ENCODE results near the gene CCL22. TPM values are rescaled to one million over a fixed set of nuclear protein-coding genes. Genes with fewer than 3 reads are reported as not detected.
"Not testable (repeated sequence)": the region's sequence is repeated elsewhere in the genome, so short reads cannot be mapped to it uniquely, and the experiment has no call there.

Gene CCL22
- polyA plus RNA-seq, 3 donors from 2014 or later, result not detected

DNA sequence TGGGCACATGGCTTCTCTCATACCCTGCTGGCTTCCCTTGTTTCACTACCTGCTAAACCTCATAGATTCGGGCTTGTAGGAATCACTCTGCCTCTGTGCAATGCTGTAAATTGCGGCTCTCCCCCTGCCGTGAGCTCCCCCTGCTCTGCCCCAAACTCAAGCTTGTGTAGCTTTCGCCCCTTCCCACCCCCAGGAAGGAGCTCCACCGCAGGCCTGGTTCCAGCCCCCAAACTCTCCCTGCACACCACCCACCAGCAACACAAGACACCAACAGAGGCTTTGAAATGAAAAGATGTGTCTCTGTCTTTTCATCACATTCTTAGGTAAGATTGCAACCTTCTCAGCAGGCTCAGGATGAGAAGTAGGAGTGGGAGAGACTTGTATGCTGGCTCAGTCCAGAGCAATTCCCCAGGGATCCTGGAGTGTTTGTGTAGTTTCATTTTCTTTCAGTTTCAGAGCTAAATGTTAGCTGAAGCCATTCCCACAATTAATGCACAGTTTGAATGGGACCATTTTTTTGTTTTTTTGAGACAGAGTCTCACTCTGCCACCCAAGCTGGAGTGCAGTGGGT lies 27.9 kb downstream of the CCL22 start:
- H3K36me3 Mint-ChIP-seq, result no peaks in the 10 kb centered on the region
- no peaks in the 10 kb centered on the region for H3K4me1 Mint-ChIP-seq

DNA sequence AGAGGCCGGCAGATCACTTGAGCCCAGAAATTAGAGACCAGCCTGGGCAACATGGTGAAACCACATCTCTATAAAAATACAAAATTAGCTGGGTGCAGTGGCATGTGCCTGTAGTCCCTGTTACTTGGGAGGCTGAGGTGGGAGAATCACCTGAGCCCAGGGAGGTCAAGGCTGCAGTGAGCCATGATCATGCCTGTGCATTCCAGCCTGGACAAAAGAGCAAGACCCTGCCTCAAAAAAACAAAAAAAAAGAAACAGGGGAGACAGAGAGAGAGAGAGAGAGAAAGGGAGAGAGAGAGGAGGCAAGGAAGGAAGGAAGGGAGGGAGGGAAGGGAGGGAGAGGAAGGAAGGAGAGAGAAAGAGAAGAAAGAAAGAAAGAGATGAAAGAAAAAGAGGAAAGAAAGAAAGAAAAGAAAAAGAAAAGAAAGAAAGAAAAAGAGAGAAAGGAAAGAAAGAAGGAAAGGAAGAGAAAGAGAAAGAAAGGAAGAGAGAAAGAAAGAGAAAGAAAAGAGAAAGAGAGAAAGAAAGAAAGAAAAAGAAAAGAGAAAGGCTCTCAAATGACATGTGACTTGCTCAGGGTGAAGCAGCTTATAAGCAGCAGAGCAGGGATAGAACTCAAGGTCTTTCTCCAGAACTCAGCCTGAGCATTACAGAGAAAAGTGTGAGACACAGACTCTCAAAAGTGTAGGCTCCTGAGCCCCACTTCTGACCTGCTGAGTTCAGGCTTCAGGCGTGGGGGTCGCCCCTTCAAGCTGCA lies 29.2 kb downstream of the CCL22 start:
- Mint-ChIP-seq H3K9me3 (no peaks in the 10 kb centered on the region), H3K36me3 (no peaks in the 10 kb centered on the region), H3K27ac (no peak overlapping the region), H3K4me1 (no peaks in the 10 kb centered on the region), H3K27me3 (ENCODE audit: low read depth in 3 of 3) (peaks cover 0 to 6% (median 0%) of the 10 kb centered on the region in 3 donors), H3K4me3 (no peak overlapping the region)
- DNase-seq, result no peak

More for the DNA sequence above, 27.9 kb downstream of the CCL22 start:
- no peak for DNase-seq
- Mint-ChIP-seq H3K27ac (no peak overlapping the region), H3K4me3 (no peak overlapping the region), H3K27me3 (ENCODE audit: low read depth in 3 of 3) (peaks cover 0 to 6% (median 0%) of the 10 kb centered on the region in 3 donors), H3K9me3 (no peaks in the 10 kb centered on the region)

DNA sequence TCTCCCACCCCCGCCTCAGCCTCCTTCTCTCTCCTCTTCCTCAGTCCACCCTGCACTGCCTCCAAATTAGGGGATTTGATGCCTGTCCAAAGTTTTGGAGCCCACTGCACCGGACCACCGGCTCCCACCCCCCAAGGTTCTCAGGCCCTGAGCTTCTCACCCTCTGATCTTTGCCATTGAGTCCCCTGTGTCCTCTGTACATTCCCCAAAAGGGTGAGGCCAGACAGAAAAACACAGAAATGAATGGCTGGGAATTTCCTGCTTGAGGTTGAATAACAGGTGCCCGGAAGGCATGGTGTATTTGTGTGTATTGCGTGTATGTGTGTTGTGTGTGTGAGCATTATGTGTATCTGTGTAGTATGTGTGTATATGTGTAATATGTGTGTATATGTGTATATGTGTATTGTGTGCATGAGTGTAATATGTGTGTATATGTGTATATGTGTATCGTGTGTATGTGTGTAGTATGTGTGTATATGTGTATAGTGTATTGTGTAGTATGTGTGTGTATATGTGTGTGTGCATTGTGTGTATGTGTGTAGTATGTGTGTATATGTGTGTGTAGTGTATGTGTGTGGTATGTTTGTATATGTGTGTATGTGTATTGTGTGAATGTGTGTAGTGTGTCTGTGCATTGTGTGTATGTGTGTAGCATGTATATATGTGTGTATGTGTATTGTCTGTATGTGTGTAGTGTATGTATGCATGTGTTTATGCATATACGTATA lies 29.9 kb downstream of the CCL22 start:
- Mint-ChIP-seq H3K27me3 (ENCODE audit: low read depth in 3 of 3) (peaks cover 0 to 6% (median 2%) of the 10 kb centered on the region in 3 donors), H3K9me3 (no peaks in the 10 kb centered on the region), H3K4me1 (no peaks in the 10 kb centered on the region), H3K27ac (no peak overlapping the region), H3K4me3 (no peak overlapping the region), H3K36me3 (no peaks in the 10 kb centered on the region)
- DNase-seq, result no peak

DNA sequence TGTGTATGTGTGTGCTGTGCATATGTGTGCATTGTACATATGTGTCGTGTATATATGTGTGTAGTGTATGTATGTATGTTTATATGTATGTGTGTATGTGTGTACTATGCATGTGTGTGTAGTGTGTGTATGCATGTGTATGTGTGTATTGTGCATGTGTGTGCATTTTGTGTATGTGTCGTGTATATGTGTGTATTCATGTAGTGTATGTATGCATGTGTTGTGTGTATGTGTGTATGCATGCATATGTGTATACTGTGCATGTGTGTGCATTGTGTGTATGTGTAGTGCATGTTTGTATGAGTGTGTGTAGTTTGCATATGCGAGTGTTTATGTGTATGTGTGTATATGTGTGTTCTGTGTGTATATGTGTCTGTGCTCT lies 30.5 kb downstream of the CCL22 start:
- H3K27me3 Mint-ChIP-seq (ENCODE audit: low read depth in 3 of 3), result peaks cover 2 to 6% (median 2%) of the 10 kb centered on the region in 3 donors

DNA sequence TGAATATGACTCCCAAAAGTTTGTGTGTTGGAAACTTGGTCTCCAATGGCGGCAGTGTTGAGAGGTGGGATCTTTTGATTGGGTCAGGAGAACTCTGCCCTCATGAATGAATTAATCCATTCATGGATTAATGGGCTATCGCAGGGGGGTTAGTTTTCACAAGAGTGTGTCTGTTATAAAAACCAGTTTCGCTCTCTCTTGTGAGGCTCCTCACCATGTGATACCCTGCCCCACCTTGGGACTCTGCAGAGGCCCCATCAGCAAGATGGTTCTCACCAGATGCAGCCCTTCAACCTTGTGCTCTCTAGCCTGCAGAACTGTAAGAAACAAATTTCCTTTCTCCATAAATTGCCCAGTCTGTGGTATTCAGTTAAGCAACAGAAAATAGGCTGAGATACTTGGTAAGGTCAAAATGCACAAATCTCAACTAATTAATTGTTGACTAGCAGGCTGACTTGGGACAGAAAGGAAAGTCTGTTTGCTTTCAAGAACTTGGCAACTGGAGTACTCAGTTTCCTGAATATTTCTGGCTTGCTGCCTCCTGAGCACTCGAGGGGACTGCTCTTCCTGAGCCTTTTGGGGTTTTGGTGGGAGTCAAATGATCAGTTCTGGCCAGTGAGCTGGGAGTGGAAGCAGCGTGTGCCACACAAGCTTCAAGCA lies 32.2 kb downstream of the CCL22 start:
- no peak overlapping the region for H3K27ac Mint-ChIP-seq
- no peaks in the 10 kb centered on the region for H3K4me1 Mint-ChIP-seq
- no peak overlapping the region for H3K4me3 Mint-ChIP-seq
- H3K9me3 Mint-ChIP-seq, result no peaks in the 10 kb centered on the region
- H3K36me3 Mint-ChIP-seq, result no peaks in the 10 kb centered on the region
- DNase-seq, result no peak
- peaks cover 2 to 6% (median 6%) of the 10 kb centered on the region in 3 donors for H3K27me3 Mint-ChIP-seq (ENCODE audit: low read depth in 3 of 3)

More for the DNA sequence above, 30.5 kb downstream of the CCL22 start:
- Mint-ChIP-seq H3K36me3 (no peaks in the 10 kb centered on the region), H3K27ac (no peak overlapping the region), H3K4me3 (no peak overlapping the region), H3K4me1 (no peaks in the 10 kb centered on the region), H3K9me3 (no peaks in the 10 kb centered on the region)
- no peak for DNase-seq

DNA sequence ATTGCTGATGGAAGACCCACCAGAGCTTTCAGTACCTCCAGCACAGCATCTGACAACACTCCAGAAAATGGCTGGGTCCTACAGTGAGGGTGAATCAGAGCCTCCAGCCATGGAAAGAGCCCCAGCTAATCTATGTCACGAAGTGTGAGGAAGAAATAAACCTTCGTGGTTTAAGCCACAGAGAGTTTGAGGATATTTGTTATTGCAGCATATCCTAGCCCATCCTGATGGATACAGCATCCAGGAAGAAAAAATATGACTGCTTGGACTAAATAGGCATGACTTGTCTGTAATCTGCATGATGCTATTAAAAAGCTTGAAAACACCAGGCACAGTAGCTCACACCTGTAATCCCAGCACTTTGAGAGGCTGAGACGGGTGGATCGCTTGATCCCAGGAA lies 32.7 kb downstream of the CCL22 start:
- H3K4me3 Mint-ChIP-seq, result no peak overlapping the region
- H3K27me3 Mint-ChIP-seq (ENCODE audit: low read depth in 3 of 3), result peaks cover 2 to 8% (median 6%) of the 10 kb centered on the region in 3 donors
- no peak overlapping the region for H3K27ac Mint-ChIP-seq
- no peaks in the 10 kb centered on the region for H3K9me3 Mint-ChIP-seq
- H3K4me1 Mint-ChIP-seq, result no peaks in the 10 kb centered on the region
- no peaks in the 10 kb centered on the region for H3K36me3 Mint-ChIP-seq
- no peak for DNase-seq

DNA sequence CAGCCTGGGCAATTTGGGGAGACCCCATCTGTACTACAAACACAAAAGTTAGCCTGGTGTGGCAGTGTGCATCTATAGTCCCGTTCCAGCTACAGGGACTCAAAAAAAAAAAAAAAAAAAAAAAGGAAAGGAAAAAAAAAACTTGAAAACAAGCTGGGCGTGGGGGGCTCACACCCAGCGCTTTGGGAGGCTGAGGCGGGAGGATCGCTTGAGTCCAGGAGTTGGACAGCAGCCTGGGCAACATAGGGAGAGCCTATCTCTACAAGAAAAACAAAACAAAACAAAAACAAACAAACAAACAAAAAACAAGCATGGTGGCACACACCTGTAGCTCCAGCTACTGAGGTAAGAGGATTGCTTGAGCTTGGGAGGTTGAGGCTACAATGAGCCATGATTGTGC lies 33.1 kb downstream of the CCL22 start:
- DNase-seq, result no peak
- Mint-ChIP-seq H3K4me3 (no peak overlapping the region), H3K4me1 (no peaks in the 10 kb centered on the region), H3K9me3 (no peaks in the 10 kb centered on the region), H3K27me3 (ENCODE audit: low read depth in 3 of 3) (peaks cover 2 to 8% (median 6%) of the 10 kb centered on the region in 3 donors), H3K36me3 (no peaks in the 10 kb centered on the region), H3K27ac (no peak overlapping the region)

DNA sequence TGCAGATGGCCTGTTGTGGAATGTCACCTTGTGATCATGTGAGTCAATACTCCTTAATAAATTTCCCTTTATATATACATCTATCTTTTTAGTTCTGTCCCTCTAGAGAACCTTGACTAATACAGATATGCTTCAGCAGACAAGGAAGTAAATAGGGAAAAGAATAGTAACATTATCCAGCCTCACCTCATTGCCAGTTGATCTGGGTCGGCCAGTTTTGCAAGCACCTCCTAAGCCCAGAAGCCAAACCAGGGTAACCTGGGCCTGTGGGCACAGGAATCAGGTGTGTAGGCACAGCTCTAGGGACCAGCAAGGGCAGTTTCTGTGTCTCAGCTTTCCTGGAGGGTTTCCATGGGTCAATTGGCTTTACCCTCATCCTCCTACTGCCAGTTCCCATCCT lies 34.1 kb downstream of the CCL22 start:
- no peak for DNase-seq
- Mint-ChIP-seq H3K4me1 (no peaks in the 10 kb centered on the region), H3K9me3 (no peaks in the 10 kb centered on the region), H3K4me3 (no peak overlapping the region), H3K27ac (no peak overlapping the region), H3K36me3 (no peaks in the 10 kb centered on the region), H3K27me3 (ENCODE audit: low read depth in 3 of 3) (peaks cover 3 to 8% (median 6%) of the 10 kb centered on the region in 3 donors)

DNA sequence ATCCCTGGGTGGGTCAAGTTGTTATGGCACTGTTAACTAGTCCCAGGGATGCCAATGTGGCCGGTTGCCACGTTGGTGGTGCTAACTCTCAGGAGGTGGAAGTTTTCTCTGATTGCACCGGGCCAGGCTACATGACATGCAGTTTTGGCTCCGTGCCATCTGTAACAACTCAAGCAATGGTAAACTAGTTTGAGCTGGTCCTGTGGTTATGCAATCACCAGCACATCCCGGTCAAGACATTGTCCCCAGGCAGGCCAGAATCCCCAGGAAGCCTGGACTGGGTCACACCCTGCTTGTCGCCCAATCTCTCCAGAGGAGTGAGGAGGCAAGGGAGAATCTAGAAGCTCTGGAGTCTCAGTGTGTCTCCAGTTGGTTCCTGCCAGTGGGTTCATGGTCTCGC lies 35.9 kb downstream of the CCL22 start:
- no peak for DNase-seq
- Mint-ChIP-seq H3K27ac (no peak overlapping the region), H3K36me3 (no peaks in the 10 kb centered on the region), H3K9me3 (no peaks in the 10 kb centered on the region), H3K27me3 (ENCODE audit: low read depth in 3 of 3) (peaks cover 3 to 6% (median 5%) of the 10 kb centered on the region in 3 donors), H3K4me3 (no peak overlapping the region), H3K4me1 (no peaks in the 10 kb centered on the region)

DNA sequence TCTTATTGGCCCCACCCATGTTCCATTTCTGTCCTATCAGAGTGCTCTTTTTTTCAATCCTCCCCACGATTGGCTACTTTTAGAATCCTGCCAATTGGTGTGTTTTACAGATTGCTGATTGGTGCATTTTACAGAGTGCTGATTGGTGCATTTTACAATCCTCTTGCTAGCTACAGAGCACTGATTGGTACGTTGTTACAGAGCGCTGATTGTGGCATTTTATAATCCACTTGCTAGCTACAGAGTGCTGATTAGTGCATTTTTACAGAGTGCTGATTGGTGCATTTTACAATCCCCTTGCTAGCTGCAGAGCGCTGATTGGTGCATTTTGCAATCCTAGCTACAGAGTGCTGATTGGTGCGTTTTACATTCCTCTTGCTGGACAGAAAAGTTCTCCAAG lies 36.4 kb downstream of the CCL22 start:
- H3K4me1 Mint-ChIP-seq, result no peaks in the 10 kb centered on the region
- no peak overlapping the region for H3K4me3 Mint-ChIP-seq
- no peaks in the 10 kb centered on the region for H3K36me3 Mint-ChIP-seq
- H3K27ac Mint-ChIP-seq, result no peak overlapping the region
- H3K27me3 Mint-ChIP-seq (ENCODE audit: low read depth in 3 of 3), result peaks cover 3 to 6% (median 5%) of the 10 kb centered on the region in 3 donors
- DNase-seq, result no peak
- H3K9me3 Mint-ChIP-seq, result no peaks in the 10 kb centered on the region

DNA sequence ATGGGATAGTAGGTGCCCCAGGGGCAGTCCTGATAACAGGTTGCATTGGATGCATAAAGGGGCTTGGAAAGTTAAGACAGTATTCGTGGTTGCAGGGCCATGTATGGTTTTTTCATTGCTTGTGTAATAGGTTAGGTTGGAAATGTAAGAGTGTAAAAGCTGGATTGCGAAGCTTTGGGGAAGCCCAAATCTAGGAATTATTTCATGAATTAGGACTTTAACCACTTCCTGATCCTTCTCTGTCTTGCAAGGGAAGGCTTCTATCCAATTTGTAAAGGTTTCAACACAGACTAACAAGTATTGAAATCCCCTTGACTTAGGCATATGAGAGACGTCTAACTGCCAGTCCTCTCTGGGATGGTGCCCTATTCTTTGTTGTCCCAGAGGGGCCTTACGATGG lies 38.2 kb downstream of the CCL22 start:
- no peaks in the 10 kb centered on the region for H3K9me3 Mint-ChIP-seq
- H3K4me1 Mint-ChIP-seq, result no peaks in the 10 kb centered on the region
- peaks cover 3 to 6% (median 3%) of the 10 kb centered on the region in 3 donors for H3K27me3 Mint-ChIP-seq (ENCODE audit: low read depth in 3 of 3)
- no peak overlapping the region for H3K27ac Mint-ChIP-seq
- H3K36me3 Mint-ChIP-seq, result no peaks in the 10 kb centered on the region
- no peak for DNase-seq
- no peak overlapping the region for H3K4me3 Mint-ChIP-seq

DNA sequence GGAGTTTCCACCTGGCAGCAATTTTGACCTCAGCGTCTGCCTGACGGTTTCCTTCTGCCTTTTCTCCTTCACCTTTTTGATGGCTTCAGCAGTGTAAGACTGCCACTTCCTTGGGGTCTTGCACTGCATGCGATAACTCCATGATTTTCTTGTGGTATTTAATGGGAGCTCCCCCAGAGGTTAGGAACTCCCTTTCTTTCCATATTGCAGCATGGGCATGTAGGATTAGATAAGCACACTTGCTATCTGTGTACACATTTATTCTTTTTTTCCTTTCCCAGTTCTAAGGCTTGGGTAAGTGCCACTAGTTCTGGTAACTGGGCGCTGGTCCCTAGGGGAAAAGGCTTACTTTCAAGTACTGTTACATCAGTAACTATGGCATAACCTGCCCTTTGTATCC lies 38.9 kb downstream of the CCL22 start:
- not testable (repeated sequence) for H3K4me1 Mint-ChIP-seq; H3K27me3 Mint-ChIP-seq (ENCODE audit: low read depth in 3 of 3); H3K27ac Mint-ChIP-seq; H3K4me3 Mint-ChIP-seq; H3K9me3 Mint-ChIP-seq; DNase-seq; H3K36me3 Mint-ChIP-seq

DNA sequence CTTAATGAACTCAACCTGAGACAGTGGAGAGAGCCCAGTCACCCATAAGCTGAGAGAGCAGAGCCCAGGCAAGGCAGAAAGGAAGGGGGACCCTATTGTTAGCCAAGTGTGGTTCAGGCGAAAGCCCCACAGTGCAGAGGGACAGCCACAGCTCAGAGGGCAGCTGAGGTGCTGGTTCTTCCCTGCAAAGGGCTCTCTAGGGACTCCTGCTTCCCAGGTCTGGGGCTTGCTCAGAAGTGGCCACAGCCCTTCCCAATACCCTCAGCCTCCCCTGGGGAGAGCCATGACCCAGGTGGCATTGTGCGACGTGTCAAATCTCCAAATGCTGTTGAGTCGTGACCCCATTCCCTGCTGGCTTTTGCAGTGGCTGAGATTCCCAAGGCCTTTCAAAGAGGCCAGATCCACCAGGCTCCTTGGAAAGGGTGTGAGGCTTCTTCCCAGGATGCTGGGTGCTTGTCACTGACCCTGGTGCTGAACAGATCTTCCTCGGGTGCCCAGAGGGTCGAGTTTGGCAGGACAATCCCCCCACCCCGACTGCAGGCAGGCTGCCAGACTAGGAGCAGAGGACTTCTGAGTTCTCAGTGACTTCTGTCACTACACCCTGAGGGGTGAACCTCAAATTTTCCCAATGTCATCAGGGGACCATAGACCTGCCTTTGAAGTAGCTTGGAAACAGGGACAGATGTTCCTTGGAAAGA lies 43.5 kb downstream of the CCL22 start:
- no peak for DNase-seq
- Mint-ChIP-seq H3K27me3 (ENCODE audit: low read depth in 3 of 3) (peaks cover 1 to 5% (median 3%) of the 10 kb centered on the region in 3 donors), H3K4me3 (no peak overlapping the region), H3K9me3 (no peaks in the 10 kb centered on the region), H3K4me1 (no peaks in the 10 kb centered on the region), H3K27ac (no peak overlapping the region), H3K36me3 (no peaks in the 10 kb centered on the region)
